Suprapubic skin (tissue), 4 donors: Measurements from ENCODE around the gene MCOLN3.

Experiments
- EP300 ChIP-seq: sonication (generic); formaldehyde crosslinking; IDR thresholded peaks from one replicate; pipeline ENCODE4 v1.6.1; 2017; ENCODE audit warnings: antibody characterized with exemption
- POLR2A ChIP-seq, 2 donors: fragments of 450-650 bp; IDR thresholded peaks; one replicate each; pipeline ENCODE4 v1.6.1; 2017; ENCODE audit warnings: antibody characterized with exemption in 2 of 2, mild to moderate bottlenecking in 2 of 2, moderate library complexity in 2 of 2
- POLR2AphosphoS5 ChIP-seq, 3 donors: sonication (generic); formaldehyde crosslinking; IDR thresholded peaks; one replicate each; pipeline ENCODE4 v1.6.1; 2017; ENCODE audit warnings: antibody characterized with exemption in 3 of 3
- TF ChIP-seq, protein P1 (sequence below), 2 donors: fragments of 200-600 bp in 1 of 2; fragments of 450-650 bp in 1 of 2; sonication (generic) in 1 of 2; IDR thresholded peaks; one replicate each; pipeline ENCODE4 v1.5.1; 2016 to 2019; ENCODE audit warnings: antibody characterized with exemption in 2 of 2, mild to moderate bottlenecking in 1 of 2, moderate library complexity in 1 of 2

- TF ChIP-seq, protein P1, sequence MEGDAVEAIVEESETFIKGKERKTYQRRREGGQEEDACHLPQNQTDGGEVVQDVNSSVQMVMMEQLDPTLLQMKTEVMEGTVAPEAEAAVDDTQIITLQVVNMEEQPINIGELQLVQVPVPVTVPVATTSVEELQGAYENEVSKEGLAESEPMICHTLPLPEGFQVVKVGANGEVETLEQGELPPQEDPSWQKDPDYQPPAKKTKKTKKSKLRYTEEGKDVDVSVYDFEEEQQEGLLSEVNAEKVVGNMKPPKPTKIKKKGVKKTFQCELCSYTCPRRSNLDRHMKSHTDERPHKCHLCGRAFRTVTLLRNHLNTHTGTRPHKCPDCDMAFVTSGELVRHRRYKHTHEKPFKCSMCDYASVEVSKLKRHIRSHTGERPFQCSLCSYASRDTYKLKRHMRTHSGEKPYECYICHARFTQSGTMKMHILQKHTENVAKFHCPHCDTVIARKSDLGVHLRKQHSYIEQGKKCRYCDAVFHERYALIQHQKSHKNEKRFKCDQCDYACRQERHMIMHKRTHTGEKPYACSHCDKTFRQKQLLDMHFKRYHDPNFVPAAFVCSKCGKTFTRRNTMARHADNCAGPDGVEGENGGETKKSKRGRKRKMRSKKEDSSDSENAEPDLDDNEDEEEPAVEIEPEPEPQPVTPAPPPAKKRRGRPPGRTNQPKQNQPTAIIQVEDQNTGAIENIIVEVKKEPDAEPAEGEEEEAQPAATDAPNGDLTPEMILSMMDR (IDR thresholded peaks at IDR 0.05) = no peak
- TF ChIP-seq POLR2A (IDR thresholded peaks at IDR 0.05) = no peak
- TF ChIP-seq POLR2AphosphoS5 (IDR thresholded peaks at IDR 0.05) = no peak
- no peak for TF ChIP-seq EP300
These were observed 22.4 kb downstream of the MCOLN3 start for GRCh38 chr1:85025940-85026339.
